Stimulated activated effector memory CD8-positive, alpha-beta T cell treated with anti-CD3 and anti-CD28 coated beads, Interleukin-12 subunit alpha, Interleukin-12 subunit beta, amount 100 ng/mL, for 72 hours (primary cell): ENCODE results near the gene KCNMB2.

ENCODE experiments used
- ATAC-seq: fragments of 150-1000 bp; cut with Tn5 transposase; 2 replicates; pipeline ENCODE4 v1.10.0; 2021
- DNase-seq, 2 donors: peaks; one replicate each; pipeline ENCODE4 v3.0.0; 2021 to 2022; ENCODE audit warnings: low spot score in 2 of 2
- H3K27ac Mint-ChIP-seq: one replicate; pipeline ENCODE4 v1.8.0; 2022; ENCODE audit warnings: mild to moderate bottlenecking, mixed read lengths
- H3K36me3 Mint-ChIP-seq: one replicate; pipeline ENCODE4 v1.8.0; 2022; ENCODE audit warnings: mild to moderate bottlenecking, mixed read lengths
- H3K4me1 Mint-ChIP-seq: one replicate; pipeline ENCODE4 v1.8.0; 2022; ENCODE audit warnings: mixed read lengths
- H3K4me3 Mint-ChIP-seq: one replicate; pipeline ENCODE4 v1.8.0; 2022; ENCODE audit warnings: mild to moderate bottlenecking, mixed read lengths
- H3K9me3 Mint-ChIP-seq: one replicate; pipeline ENCODE4 v1.8.0; 2022; ENCODE audit warnings: mixed read lengths

The KCNMB2 gene

DNA sequence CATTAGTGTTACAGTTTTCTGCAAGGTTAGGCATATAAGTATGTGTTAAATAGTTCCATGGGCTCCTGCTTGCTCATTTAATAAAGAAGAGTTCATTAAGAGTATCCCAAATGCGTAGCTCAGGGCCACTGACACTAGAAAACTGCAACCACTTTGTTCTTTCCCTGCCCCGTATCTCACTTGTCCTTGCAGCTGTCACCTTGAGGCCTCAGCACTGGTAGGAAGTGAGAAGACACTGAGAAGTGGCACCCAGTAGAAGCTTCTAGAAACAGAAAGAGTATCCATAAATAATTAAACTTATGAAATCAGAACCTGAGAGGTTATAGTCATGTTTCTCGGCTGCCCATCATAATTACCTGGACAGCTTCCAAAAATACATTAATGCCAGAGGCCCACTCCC is 266.0 kb downstream of the KCNMB2 start:
- no peaks in the 10 kb centered on the region for H3K4me1 Mint-ChIP-seq
- H3K36me3 Mint-ChIP-seq: no peaks in the 10 kb centered on the region
- H3K9me3 Mint-ChIP-seq: peaks cover 3% of the 10 kb centered on the region
- DNase-seq: no peak
- H3K27ac Mint-ChIP-seq: no peak overlapping the region
- no peak overlapping the region for H3K4me3 Mint-ChIP-seq
- ATAC-seq: no peak

DNA sequence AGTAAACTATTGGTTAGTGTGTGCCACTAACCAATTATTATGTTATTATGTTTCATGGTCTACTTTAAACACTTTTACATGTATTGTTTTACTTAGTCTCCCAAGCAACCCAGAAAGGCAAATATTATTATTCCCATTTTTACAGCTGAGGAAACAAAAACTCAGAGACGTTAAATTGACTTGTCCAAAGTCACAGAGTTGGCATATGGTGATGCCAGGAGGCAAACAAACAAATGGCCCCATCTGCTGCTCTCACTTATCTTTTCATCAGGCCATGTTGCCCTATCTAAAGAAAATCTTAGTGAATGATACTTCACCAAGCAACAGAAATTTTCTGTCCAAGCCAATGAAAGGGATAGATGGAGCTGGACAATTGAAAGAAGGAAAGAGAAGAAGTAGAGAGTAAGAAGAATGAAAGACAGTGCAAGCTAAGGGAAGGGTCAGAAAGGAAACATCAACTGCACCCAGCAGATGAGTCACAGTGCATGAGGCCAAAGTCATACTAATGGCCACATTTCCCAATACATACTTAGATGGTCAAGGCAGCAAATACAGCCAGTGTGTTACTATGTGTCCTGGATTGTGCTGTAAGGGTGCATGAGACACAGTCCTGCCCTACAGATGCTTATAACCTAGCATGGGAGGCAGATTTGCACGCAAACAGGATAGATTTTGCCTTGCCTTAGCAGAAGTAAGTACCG is 266.9 kb downstream of the KCNMB2 start:
- no peaks in the 10 kb centered on the region for H3K36me3 Mint-ChIP-seq
- ATAC-seq: no peak
- DNase-seq: no peak
- peaks cover 3% of the 10 kb centered on the region for H3K9me3 Mint-ChIP-seq
- no peaks in the 10 kb centered on the region for H3K4me1 Mint-ChIP-seq
- no peak overlapping the region for H3K27ac Mint-ChIP-seq
- no peak overlapping the region for H3K4me3 Mint-ChIP-seq

DNA sequence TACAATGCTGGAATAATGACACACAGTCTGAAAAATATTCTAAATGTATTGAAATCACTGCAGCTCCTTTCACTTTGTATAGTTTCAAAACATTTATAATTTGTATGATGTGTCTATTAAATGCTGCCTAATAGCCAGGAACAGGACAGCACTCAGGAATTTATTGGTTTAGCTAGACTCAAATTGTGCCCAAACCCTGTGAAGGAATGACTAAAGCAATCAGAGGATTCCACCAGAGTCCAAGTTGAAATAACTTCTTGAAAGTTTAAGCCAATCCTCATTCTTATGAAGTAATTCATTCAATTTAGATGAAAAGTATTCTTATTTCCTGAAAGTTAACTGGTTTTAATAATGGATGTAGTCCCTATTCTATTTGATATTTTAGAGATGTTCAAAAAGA is 268.4 kb downstream of the KCNMB2 start:
- DNase-seq (no peak), ATAC-seq (no peak)
- H3K27ac Mint-ChIP-seq: no peak overlapping the region
- no peak overlapping the region for H3K4me3 Mint-ChIP-seq
- H3K4me1 Mint-ChIP-seq: no peaks in the 10 kb centered on the region
- H3K9me3 Mint-ChIP-seq: peaks cover 3% of the 10 kb centered on the region
- no peaks in the 10 kb centered on the region for H3K36me3 Mint-ChIP-seq

DNA sequence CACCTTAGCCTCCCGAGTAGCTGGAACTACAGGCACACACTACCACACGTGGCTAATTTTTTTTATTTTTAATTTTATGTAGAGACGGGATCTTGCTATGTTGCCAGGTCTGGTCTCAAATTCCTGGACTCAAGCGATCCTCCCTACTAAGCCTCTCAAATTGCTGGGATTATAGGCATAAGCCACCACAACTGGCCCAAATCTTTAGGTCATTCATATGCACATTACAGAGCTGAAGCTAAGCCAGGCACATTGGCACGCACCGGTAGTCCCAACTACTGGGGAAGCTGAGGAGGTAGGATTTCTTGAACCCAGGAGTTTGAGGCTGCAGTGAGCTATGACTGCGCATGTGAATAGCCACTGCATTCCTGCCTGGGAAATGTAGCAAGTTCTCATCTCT is 269.5 kb downstream of the KCNMB2 start:
- DNase-seq (no peak), ATAC-seq (no peak)
- Mint-ChIP-seq H3K36me3 (no peaks in the 10 kb centered on the region), H3K27ac (no peak overlapping the region), H3K9me3 (peaks cover 3% of the 10 kb centered on the region), H3K4me3 (no peak overlapping the region), H3K4me1 (no peaks in the 10 kb centered on the region)

DNA sequence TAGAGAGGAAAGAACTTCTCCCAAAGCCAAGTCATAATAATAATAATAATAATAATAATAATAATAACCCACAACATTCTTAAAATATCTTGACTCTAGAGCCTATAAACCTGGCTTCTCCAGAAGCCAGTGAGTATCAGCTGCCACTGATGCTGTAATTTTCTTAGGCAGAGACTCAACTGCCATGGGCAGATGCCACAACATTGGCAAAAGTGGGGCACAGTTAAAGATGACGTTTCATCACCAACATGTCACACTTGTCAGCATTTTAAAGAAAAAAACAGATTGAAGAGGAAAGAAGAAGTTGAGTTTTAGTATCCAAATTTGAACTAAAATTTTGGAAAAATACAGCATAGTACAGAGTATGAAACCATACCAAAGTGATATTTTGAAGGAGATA is 270.4 kb downstream of the KCNMB2 start:
- Mint-ChIP-seq H3K4me3 (no peak overlapping the region), H3K4me1 (no peaks in the 10 kb centered on the region), H3K9me3 (peaks cover 3% of the 10 kb centered on the region), H3K27ac (no peak overlapping the region), H3K36me3 (no peaks in the 10 kb centered on the region)
- ATAC-seq: no peak
- no peak for DNase-seq

DNA sequence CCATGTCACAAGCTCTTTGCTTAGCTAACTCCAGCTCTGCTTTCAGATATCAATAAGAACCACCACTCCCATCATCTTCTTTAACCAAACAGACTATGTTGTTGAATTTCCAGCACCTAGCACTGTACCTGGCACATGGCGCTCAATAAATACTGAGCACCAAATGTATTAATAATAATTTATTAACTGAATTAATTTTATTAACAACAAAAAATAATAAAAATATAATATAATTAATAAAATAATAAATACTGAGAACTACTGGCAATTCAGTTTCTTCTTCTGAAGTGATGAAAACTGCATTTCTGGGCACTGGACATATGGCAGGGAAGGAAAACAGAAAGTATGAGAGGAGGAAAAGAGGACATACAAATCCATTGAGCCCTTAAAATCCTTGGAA is 271.5 kb downstream of the KCNMB2 start:
- Mint-ChIP-seq H3K4me1 (no peaks in the 10 kb centered on the region), H3K27ac (no peak overlapping the region), H3K4me3 (no peak overlapping the region), H3K9me3 (peaks cover 3% of the 10 kb centered on the region), H3K36me3 (no peaks in the 10 kb centered on the region)
- ATAC-seq: no peak
- no peak for DNase-seq

DNA sequence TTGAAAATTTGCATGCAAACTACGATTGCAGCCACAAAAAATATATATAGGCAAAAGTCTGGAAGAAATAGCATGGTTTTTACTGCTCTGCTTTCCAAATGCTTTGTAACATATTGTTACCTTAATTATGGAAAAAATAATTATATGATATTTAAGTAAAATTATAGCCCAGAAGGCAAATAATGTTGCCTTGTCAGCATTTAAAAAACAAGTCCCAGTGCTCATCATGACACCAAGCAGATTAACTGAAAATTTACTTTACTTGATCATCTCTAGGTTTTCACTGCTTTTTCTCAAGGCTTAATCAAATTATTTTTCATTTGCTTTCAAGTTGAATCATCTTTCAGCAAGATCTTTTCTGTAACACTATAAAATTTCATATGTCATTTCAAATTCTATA is 272.5 kb downstream of the KCNMB2 start:
- H3K36me3 Mint-ChIP-seq: no peaks in the 10 kb centered on the region
- no peaks in the 10 kb centered on the region for H3K4me1 Mint-ChIP-seq
- ATAC-seq: no peak
- DNase-seq: no peak
- no peaks in the 10 kb centered on the region for H3K9me3 Mint-ChIP-seq
- H3K27ac Mint-ChIP-seq: no peak overlapping the region
- no peak overlapping the region for H3K4me3 Mint-ChIP-seq

DNA sequence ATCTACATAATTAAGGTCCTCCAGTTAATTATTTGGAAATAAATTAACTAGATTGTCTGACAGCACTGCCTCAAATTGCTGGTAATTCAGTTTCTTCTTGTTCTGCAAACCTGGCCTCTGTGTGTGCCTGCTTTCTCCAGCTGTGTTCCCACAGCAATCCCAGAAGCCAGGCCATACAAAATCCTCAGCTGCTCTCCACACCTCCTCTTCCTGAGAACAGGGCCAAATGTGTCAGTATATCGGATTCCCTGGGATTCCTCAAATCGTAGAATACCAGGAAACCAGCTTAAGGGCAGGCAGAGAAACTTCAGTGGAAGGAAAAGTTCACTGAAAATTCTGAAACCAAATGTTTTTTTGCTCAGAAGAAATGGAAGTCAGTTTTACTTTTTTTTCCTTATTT is 273.9 kb downstream of the KCNMB2 start:
- Mint-ChIP-seq H3K9me3 (no peaks in the 10 kb centered on the region), H3K4me1 (no peaks in the 10 kb centered on the region), H3K36me3 (no peaks in the 10 kb centered on the region), H3K27ac (no peak overlapping the region), H3K4me3 (no peak overlapping the region)
- ATAC-seq (no peak), DNase-seq (no peak)

DNA sequence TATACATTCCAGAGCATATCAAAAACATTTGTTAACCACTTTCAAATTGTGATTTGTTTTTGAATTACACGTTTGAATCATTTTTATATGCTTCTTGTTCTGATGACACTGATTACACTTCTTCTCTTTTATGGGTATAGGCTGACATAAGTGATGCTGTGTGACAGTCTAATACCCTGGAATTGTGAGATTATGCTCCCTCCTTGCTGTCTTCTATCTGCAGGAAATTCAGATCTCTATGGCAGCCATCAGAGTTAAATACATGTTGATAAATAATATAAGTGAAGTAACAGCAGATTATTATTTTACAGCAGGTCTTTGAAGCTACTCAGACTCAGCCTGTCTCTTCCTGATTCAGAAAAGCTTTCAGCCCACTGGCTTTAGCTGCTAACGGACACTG is 286.5 kb downstream of the KCNMB2 start:
- Mint-ChIP-seq H3K4me1 (no peaks in the 10 kb centered on the region), H3K9me3 (peaks cover 4% of the 10 kb centered on the region), H3K4me3 (no peak overlapping the region), H3K27ac (no peak overlapping the region), H3K36me3 (no peaks in the 10 kb centered on the region)
- ATAC-seq (no peak), DNase-seq (no peak)

DNA sequence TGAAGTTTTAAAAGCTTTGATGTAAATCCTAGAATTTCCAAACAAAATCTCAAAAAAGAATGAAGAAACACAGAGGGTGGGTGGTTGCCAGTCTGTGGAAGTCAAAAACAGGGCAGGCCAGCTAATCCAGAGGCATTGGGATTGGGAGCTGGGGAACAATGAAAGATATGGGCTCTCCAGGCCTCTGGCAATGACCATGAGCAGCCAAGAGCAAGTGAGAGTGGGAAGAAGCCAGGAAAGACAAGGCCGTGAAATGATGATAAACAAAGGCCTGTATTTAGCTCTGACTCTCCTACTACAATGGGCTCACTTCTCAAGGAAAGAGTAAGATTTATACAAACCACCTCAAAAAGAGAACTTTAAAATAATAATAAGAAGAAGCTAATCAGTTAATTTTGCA is 286.9 kb downstream of the KCNMB2 start:
- no peak overlapping the region for H3K27ac Mint-ChIP-seq
- DNase-seq (no peak), ATAC-seq (no peak)
- H3K36me3 Mint-ChIP-seq: no peaks in the 10 kb centered on the region
- H3K4me1 Mint-ChIP-seq: no peaks in the 10 kb centered on the region
- H3K9me3 Mint-ChIP-seq: peaks cover 4% of the 10 kb centered on the region
- H3K4me3 Mint-ChIP-seq: no peak overlapping the region

DNA sequence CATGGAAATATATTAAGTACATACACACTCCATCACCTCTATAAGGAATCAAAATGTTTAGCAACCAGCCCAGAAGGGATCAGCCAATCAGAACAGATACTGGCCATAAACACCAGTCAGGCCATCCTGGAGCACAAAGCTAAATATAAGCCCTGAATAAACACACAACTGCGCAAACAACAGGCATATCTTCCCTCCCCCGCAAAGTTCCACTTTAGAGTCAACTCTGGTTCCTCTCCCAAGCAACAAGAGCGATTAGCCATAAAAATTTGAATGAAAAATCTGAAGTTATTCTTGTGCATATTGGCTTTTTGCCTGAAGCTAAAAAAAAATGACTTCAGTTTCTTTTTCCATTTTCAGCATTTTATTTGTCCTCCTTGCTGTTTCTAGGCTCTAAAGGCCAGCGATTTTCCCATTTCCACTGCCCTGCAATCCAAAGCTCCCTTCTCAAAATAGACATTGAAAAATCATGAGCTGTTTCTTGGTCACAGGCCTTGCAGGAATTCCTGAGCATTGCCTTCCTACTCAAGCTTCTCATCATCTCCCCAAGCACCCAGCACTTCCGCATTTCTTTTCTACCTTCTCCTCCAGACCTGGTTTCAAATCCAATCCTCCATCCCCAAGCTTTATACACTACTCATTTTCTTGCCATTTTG is 287.5 kb downstream of the KCNMB2 start:
- DNase-seq: no peak
- H3K9me3 Mint-ChIP-seq: peaks cover 4% of the 10 kb centered on the region
- H3K4me3 Mint-ChIP-seq: no peak overlapping the region
- H3K4me1 Mint-ChIP-seq: no peaks in the 10 kb centered on the region
- no peak for ATAC-seq
- no peaks in the 10 kb centered on the region for H3K36me3 Mint-ChIP-seq
- H3K27ac Mint-ChIP-seq: no peak overlapping the region

DNA sequence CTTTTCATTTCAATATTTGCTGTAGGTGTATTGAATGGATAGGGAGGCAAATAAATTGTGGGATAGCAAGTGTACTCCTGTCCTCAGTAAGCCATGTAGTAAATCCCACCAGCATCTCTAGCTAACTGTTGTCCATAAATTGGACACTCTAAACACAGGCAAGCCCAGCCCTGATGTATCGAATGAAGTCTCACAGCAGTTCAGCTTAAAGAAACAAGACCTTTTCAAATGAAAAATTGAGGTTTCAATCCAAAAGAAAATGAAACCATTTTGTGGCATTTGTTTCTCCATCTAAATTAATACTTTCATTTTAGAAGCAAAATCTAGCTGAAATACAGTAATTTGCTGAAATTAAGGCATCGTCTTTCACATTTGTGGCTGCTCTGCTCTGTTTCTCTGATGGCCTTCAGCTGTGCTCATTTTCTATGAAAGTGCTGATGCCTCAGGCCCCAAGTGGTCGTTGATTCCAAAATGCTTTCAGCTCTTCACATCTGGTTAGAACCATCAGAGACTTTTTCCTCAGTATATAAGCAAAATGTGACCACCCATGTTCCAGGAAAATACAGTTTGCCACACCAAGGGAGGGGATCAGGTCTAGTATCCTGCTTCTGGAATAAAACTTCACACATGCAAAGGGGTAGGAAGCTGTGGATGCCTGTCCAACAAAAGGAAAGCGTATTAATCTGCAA is 290.3 kb downstream of the KCNMB2 start:
- H3K4me3 Mint-ChIP-seq: no peak overlapping the region
- H3K36me3 Mint-ChIP-seq: no peaks in the 10 kb centered on the region
- peaks cover 3% of the 10 kb centered on the region for H3K9me3 Mint-ChIP-seq
- H3K27ac Mint-ChIP-seq: no peak overlapping the region
- no peak for ATAC-seq
- H3K4me1 Mint-ChIP-seq: no peaks in the 10 kb centered on the region
- DNase-seq: no peak

DNA sequence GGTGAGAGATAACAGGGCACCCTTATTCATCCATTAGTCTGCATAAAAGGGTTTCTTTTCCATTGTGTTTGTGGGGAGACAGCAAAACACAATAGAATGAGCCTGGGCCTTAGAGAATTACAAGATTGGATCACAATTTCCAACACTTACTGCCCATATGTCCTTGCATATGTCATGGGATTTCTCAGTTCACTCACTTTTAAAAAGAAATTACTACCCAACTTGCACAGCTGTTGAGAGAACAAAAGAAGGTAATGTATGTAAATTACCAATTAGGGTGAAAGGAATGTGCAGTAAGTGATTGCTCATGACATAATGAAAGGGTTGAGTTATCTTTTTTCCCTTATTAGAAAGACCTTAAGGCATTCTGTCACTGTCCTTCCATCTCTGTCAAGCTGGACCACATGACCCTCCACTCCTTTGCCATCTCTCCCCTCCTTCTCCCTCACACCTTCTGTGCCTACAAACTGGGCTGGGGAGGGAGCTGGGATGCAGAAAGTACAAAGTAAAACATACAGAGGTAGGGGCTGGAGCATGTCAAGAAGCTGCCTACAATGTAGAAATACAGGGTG is 291.1 kb downstream of the KCNMB2 start:
- H3K4me1 Mint-ChIP-seq: no peaks in the 10 kb centered on the region
- ATAC-seq (no peak), DNase-seq (no peak)
- no peaks in the 10 kb centered on the region for H3K9me3 Mint-ChIP-seq
- H3K36me3 Mint-ChIP-seq: no peaks in the 10 kb centered on the region
- no peak overlapping the region for H3K4me3 Mint-ChIP-seq
- no peak overlapping the region for H3K27ac Mint-ChIP-seq

DNA sequence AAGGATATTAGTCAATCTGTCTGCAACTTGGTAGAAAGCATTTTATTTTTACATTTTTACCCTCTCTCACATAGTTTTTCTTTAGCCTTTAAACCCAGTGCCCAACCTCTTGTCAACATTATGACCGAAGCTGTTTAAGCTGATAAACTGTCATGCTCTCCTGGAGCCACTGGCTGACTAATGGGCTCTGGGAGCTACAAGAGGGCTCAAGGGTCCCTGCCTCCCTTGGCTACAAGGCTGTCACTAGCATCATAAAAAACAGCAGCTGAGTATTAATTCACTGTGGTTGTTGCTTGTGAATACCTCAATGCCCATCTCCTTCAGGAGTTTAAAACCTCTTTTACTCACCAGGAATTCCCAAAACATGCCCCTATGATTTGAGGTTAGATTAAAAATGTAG is 297.5 kb downstream of the KCNMB2 start:
- ATAC-seq (no peak), DNase-seq (no peak)
- Mint-ChIP-seq H3K4me3 (no peak overlapping the region), H3K4me1 (no peaks in the 10 kb centered on the region), H3K9me3 (peaks cover 2% of the 10 kb centered on the region), H3K27ac (no peak overlapping the region), H3K36me3 (no peaks in the 10 kb centered on the region)

DNA sequence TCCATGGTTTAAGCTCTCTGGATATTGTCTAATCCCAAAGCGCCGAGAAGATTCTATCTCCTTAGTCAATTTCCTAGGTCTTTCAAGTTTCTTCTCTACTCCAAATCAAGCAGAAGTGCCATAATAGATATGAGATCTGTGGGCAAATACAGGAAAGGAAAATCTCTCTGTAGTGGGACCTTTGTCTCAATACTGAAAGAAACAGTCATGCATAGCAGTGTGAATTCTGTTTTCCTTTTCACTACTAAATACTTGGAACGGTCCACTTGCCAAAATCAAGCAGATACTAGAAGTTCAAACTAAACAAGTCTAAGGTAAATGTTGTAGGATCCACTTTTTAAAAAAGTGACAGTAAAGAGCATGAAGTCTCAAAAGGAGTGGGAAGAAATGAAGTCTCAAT is 298.8 kb downstream of the KCNMB2 start:
- no peaks in the 10 kb centered on the region for H3K4me1 Mint-ChIP-seq
- H3K36me3 Mint-ChIP-seq: no peaks in the 10 kb centered on the region
- peaks cover 2% of the 10 kb centered on the region for H3K9me3 Mint-ChIP-seq
- no peak for DNase-seq
- no peak for ATAC-seq
- no peak overlapping the region for H3K27ac Mint-ChIP-seq
- no peak overlapping the region for H3K4me3 Mint-ChIP-seq

DNA sequence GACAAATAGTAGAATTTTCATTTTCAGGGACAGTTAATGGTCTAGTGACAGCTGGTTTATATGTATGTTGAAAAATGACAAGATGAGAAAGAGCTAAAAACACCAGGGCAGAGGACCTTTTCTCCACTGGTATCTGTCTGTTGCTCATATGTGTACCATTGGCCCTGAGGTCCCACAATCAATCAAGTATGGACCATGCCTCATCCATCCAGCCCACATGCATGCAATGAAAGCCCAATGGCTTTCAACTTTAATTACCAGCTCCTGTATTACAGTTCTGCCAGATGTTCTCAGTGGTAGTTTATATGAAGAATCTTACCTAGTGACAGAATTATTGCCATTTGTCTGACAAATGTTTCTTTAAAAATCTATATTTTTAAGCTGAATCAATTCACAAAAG is 301.3 kb downstream of the KCNMB2 start:
- DNase-seq: no peak
- Mint-ChIP-seq H3K36me3 (no peaks in the 10 kb centered on the region), H3K9me3 (peaks cover 5% of the 10 kb centered on the region)

More for the DNA sequence above, 301.3 kb downstream of the KCNMB2 start:
- no peaks in the 10 kb centered on the region for H3K4me1 Mint-ChIP-seq
- no peak overlapping the region for H3K4me3 Mint-ChIP-seq
- no peak for ATAC-seq
- no peak overlapping the region for H3K27ac Mint-ChIP-seq
